Keratinocyte (primary cell): Measurements from ENCODE around the gene BATF.

Experiments used
- EZH2 ChIP-seq: IDR thresholded peaks from one replicate; pipeline ENCODE4 v1.6.1; 2012; ENCODE audit warnings: inconsistent platforms, mild to moderate bottlenecking, low read length, moderate library complexity
- TF ChIP-seq, protein P1 (sequence below), 3 experiments: IDR thresholded peaks in 1 of 3; conservative IDR thresholded peaks in 1 of 3; optimal IDR thresholded peaks in 1 of 3; 2 replicates in 2 of 3; 3 replicates in 1 of 3; pipeline versions ENCODE3 to v1.5.1; 2011; ENCODE audit warnings: low read length in 3 of 3, mild to moderate bottlenecking in 3 of 3, moderate library complexity in 2 of 3, control low read depth in 1 of 3, inconsistent platforms in 1 of 3; ENCODE audit not compliant: insufficient read depth in 2 of 3; ENCODE audit errors: extremely low read depth in 1 of 3

DNA sequence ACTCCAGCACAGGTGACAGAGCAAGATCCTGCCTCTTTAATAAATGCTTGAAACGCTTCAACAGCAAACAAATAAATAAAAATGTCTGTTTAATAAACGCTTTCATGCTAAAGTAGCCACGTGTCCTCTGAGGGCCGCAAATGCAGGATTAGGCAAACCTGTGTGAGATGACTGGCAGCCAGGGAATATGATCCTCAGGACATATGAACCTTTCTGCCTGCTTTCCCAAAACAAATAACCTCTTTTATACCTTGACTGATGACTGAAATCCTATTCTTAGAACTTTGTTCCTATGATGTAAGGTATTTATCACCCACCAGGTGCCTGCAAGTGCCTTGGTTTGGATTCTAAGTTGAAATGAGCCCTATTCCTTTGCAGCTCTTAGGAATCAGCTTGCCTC, 41.7 kb downstream of the BATF start:
- TF ChIP-seq EZH2: no peak
- TF ChIP-seq, protein P1, sequence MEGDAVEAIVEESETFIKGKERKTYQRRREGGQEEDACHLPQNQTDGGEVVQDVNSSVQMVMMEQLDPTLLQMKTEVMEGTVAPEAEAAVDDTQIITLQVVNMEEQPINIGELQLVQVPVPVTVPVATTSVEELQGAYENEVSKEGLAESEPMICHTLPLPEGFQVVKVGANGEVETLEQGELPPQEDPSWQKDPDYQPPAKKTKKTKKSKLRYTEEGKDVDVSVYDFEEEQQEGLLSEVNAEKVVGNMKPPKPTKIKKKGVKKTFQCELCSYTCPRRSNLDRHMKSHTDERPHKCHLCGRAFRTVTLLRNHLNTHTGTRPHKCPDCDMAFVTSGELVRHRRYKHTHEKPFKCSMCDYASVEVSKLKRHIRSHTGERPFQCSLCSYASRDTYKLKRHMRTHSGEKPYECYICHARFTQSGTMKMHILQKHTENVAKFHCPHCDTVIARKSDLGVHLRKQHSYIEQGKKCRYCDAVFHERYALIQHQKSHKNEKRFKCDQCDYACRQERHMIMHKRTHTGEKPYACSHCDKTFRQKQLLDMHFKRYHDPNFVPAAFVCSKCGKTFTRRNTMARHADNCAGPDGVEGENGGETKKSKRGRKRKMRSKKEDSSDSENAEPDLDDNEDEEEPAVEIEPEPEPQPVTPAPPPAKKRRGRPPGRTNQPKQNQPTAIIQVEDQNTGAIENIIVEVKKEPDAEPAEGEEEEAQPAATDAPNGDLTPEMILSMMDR (optimal IDR thresholded peaks at IDR 0.05 in 1 of 3, IDR thresholded peaks at IDR 0.05 in 1 of 3, conservative IDR thresholded peaks at IDR 0.05 in 1 of 3; ENCODE audit: extremely low read depth in 1 of 3, insufficient read depth in 2 of 3, low read length in 3 of 3): no peak
